ENCODE measurements around the gene NME4.
"Not testable (repeated sequence)": the region's sequence is repeated elsewhere in the genome, so short reads cannot be mapped to it uniquely, and the experiment has no call there.

The NME4 gene

GRCh38 chr16:361341-361871 is 35.6 kb upstream of the NME4 start:
- H3K9me3 ChIP-seq (replicated peaks in 1 of 2; ENCODE audit: control insufficient read depth in 2 of 2, insufficient read depth in 1 of 2, low read depth in 1 of 2, low read length in 2 of 2): no peaks in the 10 kb centered on the region
- peak overlapping the region; percentile 11 for H3K4me2 ChIP-seq (ENCODE audit: insufficient read depth, low read length, poor library complexity, severe bottlenecking)
- H3K27me3 ChIP-seq (ENCODE audit: control insufficient read depth in 3 of 3, insufficient read depth in 3 of 3, low read depth in 1 of 3, low read length in 3 of 3): peaks cover 0 to 2% (median 0%) of the 10 kb centered on the region in 3 experiments
- H3K9ac ChIP-seq (ENCODE audit: low read depth, low read length, poor library complexity): peak overlapping the region; percentile 60
- WGBS, 2 donors (ENCODE audit: extremely low coverage in 2 of 2, insufficient read length in 2 of 2, insufficient replicate concordance in 1 of 2): no CpG with 5 or more reads among the region's 30 CpGs
- H3K36me3 ChIP-seq (replicated peaks in 1 of 2; ENCODE audit: control insufficient read depth in 2 of 2, insufficient read depth in 2 of 2, low read length in 2 of 2): peaks cover under 1 to 4% of the 10 kb centered on the region in 2 donors
- peak overlapping the region; percentile 99 for H2AK5ac ChIP-seq (ENCODE audit: low read depth, low read length)
- H3K4ac ChIP-seq (ENCODE audit: low read length): no peak overlapping the region
- H2BK5ac ChIP-seq (ENCODE audit: low read length): peak overlapping the region; percentile 78
- H3K23ac ChIP-seq (ENCODE audit: low read depth, low read length, poor library complexity): peak overlapping the region; percentile 34
- peak overlapping the region; percentile 61 for H2BK120ac ChIP-seq (ENCODE audit: low read depth, low read length)
- peak overlapping the region; percentile 13 for H2BK15ac ChIP-seq (ENCODE audit: low read length)
- H2AFZ ChIP-seq (ENCODE audit: low read length): no peak overlapping the region
- H3K4me3 ChIP-seq (ENCODE audit: low read length in 2 of 2): no peak overlapping the region
- H4K91ac ChIP-seq (ENCODE audit: low read depth, low read length, poor library complexity): peak overlapping the region; percentile 53
- H3K27ac ChIP-seq (replicated peaks; ENCODE audit: low read length): no peak overlapping the region
- DNase-seq (ENCODE audit: low spot score): no peak
- peaks cover 0 to 11% of the 10 kb centered on the region in 2 donors for H3K4me1 ChIP-seq (ENCODE audit: control insufficient read depth in 2 of 2, insufficient read depth in 1 of 2, low read depth in 1 of 2, low read length in 2 of 2)
- H3K14ac ChIP-seq (ENCODE audit: low read length): peak overlapping the region; percentile 99
- peaks cover 7% of the 10 kb centered on the region for H3K79me1 ChIP-seq (ENCODE audit: low read depth, low read length)
- H4K8ac ChIP-seq (ENCODE audit: low read depth, low read length): no peak overlapping the region
- H3K18ac ChIP-seq (ENCODE audit: low read length): peak overlapping the region; percentile 89
- peak overlapping the region; percentile 90 for H2BK12ac ChIP-seq (ENCODE audit: low read length)

DNA sequence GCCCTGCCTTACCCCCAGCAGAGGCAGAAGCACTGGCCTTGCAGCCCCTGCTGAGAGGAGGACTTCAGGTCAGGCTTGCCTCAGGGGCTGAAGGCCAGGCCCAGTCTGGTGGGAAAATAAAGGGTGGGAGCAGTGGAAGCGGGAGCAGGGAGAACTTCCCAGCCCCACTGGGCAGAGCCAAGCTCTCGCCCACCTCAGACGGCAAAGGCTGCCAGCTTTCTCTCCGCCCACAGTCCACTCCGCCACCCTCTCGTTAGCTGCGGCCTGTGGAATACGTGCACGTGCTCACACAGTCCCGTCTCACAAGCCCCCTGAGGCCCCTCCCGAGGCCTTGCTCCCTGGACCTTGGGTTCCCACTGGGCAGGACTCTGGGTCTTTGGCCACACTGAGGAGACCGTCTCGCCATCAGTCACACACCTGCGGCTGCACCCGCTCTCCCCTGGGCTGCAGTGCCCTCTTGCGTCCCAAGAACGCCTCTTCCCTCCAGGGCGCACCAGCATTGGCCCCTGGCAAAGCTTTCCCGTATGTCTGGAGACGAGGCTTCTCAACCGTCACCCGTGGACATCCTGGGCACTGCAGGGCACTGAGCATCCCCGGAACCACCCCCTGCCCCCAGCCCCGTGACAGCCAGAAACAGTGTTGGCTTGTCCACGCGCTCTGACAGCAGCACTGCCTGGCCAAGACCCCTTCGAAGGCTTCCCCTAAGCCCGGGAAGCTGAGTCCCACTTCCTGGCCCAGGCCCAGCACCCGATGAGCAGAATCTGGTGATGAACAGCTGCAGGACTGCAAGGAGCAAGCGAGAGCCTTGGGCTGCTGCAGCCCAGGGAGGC is 34.9 kb upstream of the NME4 start:
- no peak overlapping the region for H3K9ac ChIP-seq (ENCODE audit: low read depth, low read length, poor library complexity)
- peaks cover 3% of the 10 kb centered on the region for H3K79me1 ChIP-seq (ENCODE audit: low read depth, low read length)
- no peak overlapping the region for H3K4me3 ChIP-seq (ENCODE audit: low read length in 2 of 2)
- H3K4ac ChIP-seq (ENCODE audit: low read length): no peak overlapping the region
- H2AFZ ChIP-seq (ENCODE audit: low read length): peak overlapping the region; percentile 60
- H4K8ac ChIP-seq (ENCODE audit: low read depth, low read length): no peak overlapping the region
- H2BK15ac ChIP-seq (ENCODE audit: low read length): peak overlapping the region; percentile 13
- WGBS, 2 donors (ENCODE audit: extremely low coverage in 2 of 2, insufficient read length in 2 of 2, insufficient replicate concordance in 1 of 2): no CpG with 5 or more reads among the region's 30 CpGs
- H3K4me2 ChIP-seq (ENCODE audit: insufficient read depth, low read length, poor library complexity, severe bottlenecking): no peak overlapping the region
- H2BK120ac ChIP-seq (ENCODE audit: low read depth, low read length): no peak overlapping the region
- peak; percentile 63 for DNase-seq (ENCODE audit: low spot score)
- H3K27me3 ChIP-seq (ENCODE audit: control insufficient read depth in 3 of 3, insufficient read depth in 3 of 3, low read depth in 1 of 3, low read length in 3 of 3): peaks cover 0 to 2% (median 0%) of the 10 kb centered on the region in 3 experiments
- peaks cover 3 to 11% of the 10 kb centered on the region in 2 donors for H3K36me3 ChIP-seq (replicated peaks in 1 of 2; ENCODE audit: control insufficient read depth in 2 of 2, insufficient read depth in 2 of 2, low read length in 2 of 2)
- H3K18ac ChIP-seq (ENCODE audit: low read length): peak overlapping the region; percentile 74
- H4K91ac ChIP-seq (ENCODE audit: low read depth, low read length, poor library complexity): peak overlapping the region; percentile 79
- H3K23ac ChIP-seq (ENCODE audit: low read depth, low read length, poor library complexity): peak overlapping the region; percentile 93
- H2AK5ac ChIP-seq (ENCODE audit: low read depth, low read length): peak overlapping the region; percentile 99
- H3K4me1 ChIP-seq (ENCODE audit: control insufficient read depth in 2 of 2, insufficient read depth in 1 of 2, low read depth in 1 of 2, low read length in 2 of 2): peaks cover 0 to 11% of the 10 kb centered on the region in 2 donors
- peak overlapping the region; percentile 99 for H3K14ac ChIP-seq (ENCODE audit: low read length)
- peak overlapping the region; percentile 31 for H2BK12ac ChIP-seq (ENCODE audit: low read length)
- peak overlapping the region; percentile 78 for H2BK5ac ChIP-seq (ENCODE audit: low read length)
- H3K9me3 ChIP-seq (replicated peaks in 1 of 2; ENCODE audit: control insufficient read depth in 2 of 2, insufficient read depth in 1 of 2, low read depth in 1 of 2, low read length in 2 of 2): no peaks in the 10 kb centered on the region
- no peak overlapping the region for H3K27ac ChIP-seq (replicated peaks; ENCODE audit: low read length)

DNA sequence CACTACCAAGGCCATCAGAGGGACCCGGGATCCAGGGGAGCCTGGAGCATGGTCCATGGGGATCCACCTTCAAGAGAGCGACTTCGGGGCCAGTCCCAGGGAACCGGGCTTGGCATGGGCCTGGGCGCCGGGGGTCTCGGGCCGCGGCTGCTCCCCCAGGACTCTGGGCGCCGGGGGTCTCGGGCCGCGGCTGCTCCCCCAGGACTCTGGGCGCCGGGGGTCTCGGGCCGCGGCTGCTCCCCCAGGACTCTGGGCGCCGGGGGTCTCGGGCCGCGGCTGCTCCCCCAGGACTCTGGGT is 34.3 kb upstream of the NME4 start:
- not testable (repeated sequence) for H2BK120ac ChIP-seq (ENCODE audit: low read depth, low read length); H3K9ac ChIP-seq (ENCODE audit: low read depth, low read length, poor library complexity); H3K9me3 ChIP-seq (replicated peaks in 1 of 2; ENCODE audit: control insufficient read depth in 2 of 2, insufficient read depth in 1 of 2, low read depth in 1 of 2, low read length in 2 of 2); H3K4me2 ChIP-seq (ENCODE audit: insufficient read depth, low read length, poor library complexity, severe bottlenecking); H2BK5ac ChIP-seq (ENCODE audit: low read length); H3K27ac ChIP-seq (replicated peaks; ENCODE audit: low read length); H4K8ac ChIP-seq (ENCODE audit: low read depth, low read length); H2AK5ac ChIP-seq (ENCODE audit: low read depth, low read length); H2BK15ac ChIP-seq (ENCODE audit: low read length); DNase-seq (ENCODE audit: low spot score); H3K4me3 ChIP-seq (ENCODE audit: low read length in 2 of 2); H3K4ac ChIP-seq (ENCODE audit: low read length); H3K14ac ChIP-seq (ENCODE audit: low read length); H3K79me1 ChIP-seq (ENCODE audit: low read depth, low read length); H3K27me3 ChIP-seq (ENCODE audit: control insufficient read depth in 3 of 3, insufficient read depth in 3 of 3, low read depth in 1 of 3, low read length in 3 of 3)
- H3K36me3 ChIP-seq (replicated peaks in 1 of 2; ENCODE audit: control insufficient read depth in 2 of 2, insufficient read depth in 2 of 2, low read length in 2 of 2): peaks cover 9 to 16% of the 10 kb centered on the region in 2 donors
- peak overlapping the region; percentile 73 for H2BK12ac ChIP-seq (ENCODE audit: low read length)
- WGBS, 2 donors (ENCODE audit: extremely low coverage in 2 of 2, insufficient read length in 2 of 2, insufficient replicate concordance in 1 of 2): no CpG with 5 or more reads among the region's 24 CpGs
- H3K4me1 ChIP-seq (ENCODE audit: control insufficient read depth in 2 of 2, insufficient read depth in 1 of 2, low read depth in 1 of 2, low read length in 2 of 2): peaks cover 0 to 11% of the 10 kb centered on the region in 2 donors
- H4K91ac ChIP-seq (ENCODE audit: low read depth, low read length, poor library complexity): peak overlapping the region; percentile 79
- H2AFZ ChIP-seq (ENCODE audit: low read length): peak overlapping the region; percentile 60
- peak overlapping the region; percentile 53 for H3K18ac ChIP-seq (ENCODE audit: low read length)
- H3K23ac ChIP-seq (ENCODE audit: low read depth, low read length, poor library complexity): peak overlapping the region; percentile 93

GRCh38 chr16:363110-363765 is 33.8 kb upstream of the NME4 start:
- Histone ChIP-seq H3K79me1 (ENCODE audit: low read depth, low read length) (no peaks in the 10 kb centered on the region), H3K9me3 (replicated peaks in 1 of 2; ENCODE audit: control insufficient read depth in 2 of 2, insufficient read depth in 1 of 2, low read depth in 1 of 2, low read length in 2 of 2) (no peaks in the 10 kb centered on the region), H3K27me3 (ENCODE audit: control insufficient read depth in 3 of 3, insufficient read depth in 3 of 3, low read depth in 1 of 3, low read length in 3 of 3) (peaks cover 0 to 2% (median 0%) of the 10 kb centered on the region in 3 experiments), H3K4me1 (ENCODE audit: control insufficient read depth in 2 of 2, insufficient read depth in 1 of 2, low read depth in 1 of 2, low read length in 2 of 2) (peaks cover 0 to 11% of the 10 kb centered on the region in 2 donors), H3K4me2 (ENCODE audit: insufficient read depth, low read length, poor library complexity, severe bottlenecking) (no peak overlapping the region), H3K14ac (ENCODE audit: low read length) (no peak overlapping the region), H2AK5ac (ENCODE audit: low read depth, low read length) (peak overlapping the region; percentile 98), H3K36me3 (replicated peaks in 1 of 2; ENCODE audit: control insufficient read depth in 2 of 2, insufficient read depth in 2 of 2, low read length in 2 of 2) (peaks cover 15 to 22% of the 10 kb centered on the region in 2 donors), H3K27ac (replicated peaks; ENCODE audit: low read length) (no peak overlapping the region), H2BK15ac (ENCODE audit: low read length) (peak overlapping the region; percentile 64), H2AFZ (ENCODE audit: low read length) (peak overlapping the region; percentile 1), H3K18ac (ENCODE audit: low read length) (peak overlapping the region; percentile 57), H4K8ac (ENCODE audit: low read depth, low read length) (no peak overlapping the region), H3K23ac (ENCODE audit: low read depth, low read length, poor library complexity) (peak overlapping the region; percentile 73), H3K9ac (ENCODE audit: low read depth, low read length, poor library complexity) (peak overlapping the region; percentile 70), H2BK120ac (ENCODE audit: low read depth, low read length) (peak overlapping the region; percentile 72), H2BK5ac (ENCODE audit: low read length) (no peak overlapping the region), H3K4me3 (ENCODE audit: low read length in 2 of 2) (no peak overlapping the region), H4K91ac (ENCODE audit: low read depth, low read length, poor library complexity) (no peak overlapping the region), H3K4ac (ENCODE audit: low read length) (no peak overlapping the region), H2BK12ac (ENCODE audit: low read length) (peak overlapping the region; percentile 73)
- DNase-seq (ENCODE audit: low spot score): no peak
- no CpG with 5 or more reads among the region's 20 CpGs for WGBS, 2 donors (ENCODE audit: extremely low coverage in 2 of 2, insufficient read length in 2 of 2, insufficient replicate concordance in 1 of 2)

All from neuronal stem cell (in vitro differentiated cells).